Hepatocyte (in vitro differentiated cells): ENCODE results near the gene ZNF438. TPM values are rescaled to one million over a fixed set of nuclear protein-coding genes. Genes with fewer than 3 reads are reported as not detected.

Experiments
- DNase-seq: peaks from one replicate; pipeline ENCODE4 v3.0.0-alpha.2; 2016; ENCODE audit warnings: low spot score
- H2AFZ ChIP-seq: fragments of 200-600 bp; sonication (generic); 2 replicates; pipeline ENCODE4 v1.6.0; 2016; ENCODE audit warnings: antibody characterized with exemption, mild to moderate bottlenecking
- H3K27ac ChIP-seq: fragments of 200-600 bp; sonication (generic); 2 replicates; pipeline ENCODE4 v1.5.1; 2016; ENCODE audit warnings: mild to moderate bottlenecking
- H3K27me3 ChIP-seq: fragments of 200-600 bp; sonication (generic); 2 replicates; pipeline ENCODE4 v1.6.1; 2016
- H3K36me3 ChIP-seq: fragments of 200-600 bp; sonication (generic); replicated peaks from 2 replicates; pipeline ENCODE4 v1.5.1; 2016; ENCODE audit warnings: low read depth; ENCODE audit not compliant: insufficient read depth
- H3K4me1 ChIP-seq: fragments of 200-600 bp; sonication (generic); 2 replicates; pipeline ENCODE4 v1.5.1; 2016; ENCODE audit warnings: mild to moderate bottlenecking, moderate library complexity; ENCODE audit not compliant: insufficient read depth
- H3K4me2 ChIP-seq: fragments of 200-600 bp; sonication (generic); 2 replicates; pipeline ENCODE4 v1.6.0; 2016
- H3K4me3 ChIP-seq: fragments of 200-600 bp; sonication (generic); 2 replicates; pipeline ENCODE4 v1.5.1; 2016; ENCODE audit warnings: mild to moderate bottlenecking
- H3K79me2 ChIP-seq: fragments of 200-600 bp; sonication (generic); 2 replicates; pipeline ENCODE4 v1.6.0; 2017; ENCODE audit warnings: mild to moderate bottlenecking
- H3K9me2 ChIP-seq: fragments of 200-600 bp; sonication (generic); replicated peaks from 2 replicates; pipeline ENCODE4 v1.6.0; 2017; ENCODE audit warnings: mild to moderate bottlenecking; ENCODE audit not compliant: insufficient read depth
- H3K9me3 ChIP-seq: fragments of 200-600 bp; sonication (generic); 2 replicates; pipeline ENCODE4 v1.5.1; 2016; ENCODE audit warnings: low read depth, mild to moderate bottlenecking
- H4K20me1 ChIP-seq: fragments of 200-600 bp; sonication (generic); 2 replicates; pipeline ENCODE4 v1.6.0; 2016; ENCODE audit warnings: mild to moderate bottlenecking; ENCODE audit not compliant: insufficient read depth, poor library complexity, severe bottlenecking
- CTCF ChIP-seq: fragments of 200-600 bp; sonication (generic); IDR thresholded peaks from 2 replicates; pipeline ENCODE4 v1.5.1; 2016; ENCODE audit warnings: antibody characterized with exemption, mild to moderate bottlenecking; ENCODE audit not compliant: poor library complexity
- EZH2 ChIP-seq: fragments of 200-600 bp; sonication (generic); IDR thresholded peaks from 2 replicates; pipeline ENCODE4 v1.6.1; 2016; ENCODE audit warnings: antibody characterized with exemption, mild to moderate bottlenecking, borderline replicate concordance
- EZH2phosphoT487 ChIP-seq: fragments of 200-600 bp; sonication (generic); IDR thresholded peaks from one replicate; pipeline ENCODE4 v1.6.1; 2018; ENCODE audit warnings: antibody characterized with exemption, mild to moderate bottlenecking, low read depth, moderate library complexity; ENCODE audit not compliant: unreplicated experiment, severe bottlenecking
- WGBS: methylation state at CpG from one replicate; pipeline ENCODE4 v1.1.6; 2016; ENCODE audit warnings: low lambda C conversion rate; ENCODE audit errors: missing lambda C conversion rate; 5-methylcytosine and 5-hydroxymethylcytosine counted together
- polyA plus RNA-seq: library from polyadenylated mRNA; unstranded; fragments of >200 nt; fragmentation: Nextera tagmentation; extraction: Ambion mirVana; gene quantifications from 2 replicates; pipeline ENCODE4 v1.2.1, GENCODE V29; 2016
- total RNA-seq: library from RNA; depleted of rRNA; stranded (reverse); fragments of >200 nt; gene quantifications from 2 replicates; pipeline ENCODE4 v1.2.3, GENCODE V29; 2014

Gene ZNF438
- total and polyA plus RNA-seq, 2 experiments from 2014 or later: 2.3 to 5.0 TPM

GRCh38 chr10:30883116-30883515, 148.5 kb downstream of the ZNF438 start:
- no peak for TF ChIP-seq EZH2phosphoT487
- TF ChIP-seq CTCF: no peak
- H3K27me3 ChIP-seq: no peaks in the 10 kb centered on the region
- no peaks in the 10 kb centered on the region for H4K20me1 ChIP-seq

GRCh38 chr10:30882281-30882680, 149.4 kb downstream of the ZNF438 start:
- Histone ChIP-seq H3K27ac (no peak overlapping the region), H2AFZ (no peak overlapping the region), H4K20me1 (no peaks in the 10 kb centered on the region), H3K9me2 (no peaks in the 10 kb centered on the region), H3K9me3 (no peaks in the 10 kb centered on the region), H3K36me3 (no peaks in the 10 kb centered on the region), H3K79me2 (no peaks in the 10 kb centered on the region), H3K4me2 (no peak overlapping the region), H3K4me3 (no peak overlapping the region), H3K27me3 (no peaks in the 10 kb centered on the region), H3K4me1 (no peaks in the 10 kb centered on the region)
- no peak for TF ChIP-seq CTCF
- TF ChIP-seq EZH2phosphoT487: no peak
- no peak for TF ChIP-seq EZH2
- 83% methylated on average over 1 of the region's 1 CpG for WGBS
- no peak for DNase-seq

More at GRCh38 chr10:30883116-30883515, 148.5 kb downstream of the ZNF438 start:
- DNase-seq: no peak
- Histone ChIP-seq H2AFZ (no peak overlapping the region), H3K36me3 (no peaks in the 10 kb centered on the region), H3K4me1 (no peaks in the 10 kb centered on the region), H3K9me3 (no peaks in the 10 kb centered on the region), H3K4me3 (no peak overlapping the region), H3K9me2 (no peaks in the 10 kb centered on the region), H3K4me2 (no peak overlapping the region), H3K79me2 (no peaks in the 10 kb centered on the region), H3K27ac (no peak overlapping the region)

- no peak overlapping the region for H2AFZ ChIP-seq
- 88% methylated on average over 5 of the region's 5 CpGs for WGBS
These were observed 152.7 kb downstream of the ZNF438 start for GRCh38 chr10:30878920-30879319.

More at GRCh38 chr10:30878920-30879319, 152.7 kb downstream of the ZNF438 start:
- Histone ChIP-seq H3K4me2 (no peak overlapping the region), H3K4me3 (no peak overlapping the region), H3K27me3 (no peaks in the 10 kb centered on the region), H3K27ac (no peak overlapping the region), H3K9me3 (no peaks in the 10 kb centered on the region), H3K79me2 (no peaks in the 10 kb centered on the region), H3K36me3 (no peaks in the 10 kb centered on the region), H3K4me1 (no peaks in the 10 kb centered on the region), H3K9me2 (no peaks in the 10 kb centered on the region), H4K20me1 (no peaks in the 10 kb centered on the region)
- TF ChIP-seq EZH2 (no peak), EZH2phosphoT487 (no peak), CTCF (no peak)
- DNase-seq: no peak
